Medulla oblongata (tissue), 1 donor: ENCODE results near the gene SKI.

Source experiments
- DNase-seq: peaks from one replicate; pipeline ENCODE4 v3.0.0-alpha.2; 2015; ENCODE audit errors: extremely low spot score

SKI gene

DNA sequence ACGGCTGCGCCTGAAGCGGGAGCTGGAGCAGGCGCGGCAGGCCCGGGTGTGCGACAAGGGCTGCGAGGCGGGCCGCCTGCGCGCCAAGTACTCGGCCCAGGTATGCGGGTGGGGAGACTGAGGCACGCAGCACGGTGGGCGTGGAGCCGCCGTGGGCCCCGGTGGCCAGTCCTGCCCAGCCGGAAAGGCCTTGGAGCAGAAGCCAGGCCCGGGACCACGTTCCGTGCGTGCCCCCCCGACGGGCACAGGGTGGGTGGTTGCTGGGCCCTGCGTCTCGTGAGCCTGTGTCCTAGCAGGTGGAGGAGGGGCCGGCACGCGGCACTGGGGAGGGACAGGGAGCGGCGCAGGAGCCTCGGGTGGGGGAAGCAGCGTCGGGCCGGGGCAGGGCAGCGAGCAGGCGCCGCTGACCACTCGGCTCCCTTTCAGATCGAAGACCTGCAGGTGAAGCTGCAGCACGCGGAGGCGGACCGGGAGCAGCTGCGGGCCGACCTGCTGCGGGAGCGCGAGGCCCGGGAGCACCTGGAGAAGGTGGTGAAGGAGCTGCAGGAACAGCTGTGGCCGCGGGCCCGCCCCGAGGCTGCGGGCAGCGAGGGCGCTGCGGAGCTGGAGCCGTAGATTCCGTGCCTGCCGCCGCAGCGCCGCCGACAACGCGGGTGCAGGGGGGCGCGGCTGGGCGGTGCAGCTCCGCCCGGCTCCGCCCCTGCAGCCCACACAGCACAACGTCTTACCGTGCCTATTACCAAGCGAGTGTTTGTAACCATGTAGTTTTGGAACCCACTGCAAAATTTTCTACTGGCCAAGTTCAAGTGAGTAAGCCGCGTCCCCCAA, 78.2 kb downstream of the SKI start:
- DNase-seq, result no peak

- no peak for DNase-seq
Measured at GRCh38 chr1:2307064-2307605, 79.0 kb downstream of the SKI start.

DNA sequence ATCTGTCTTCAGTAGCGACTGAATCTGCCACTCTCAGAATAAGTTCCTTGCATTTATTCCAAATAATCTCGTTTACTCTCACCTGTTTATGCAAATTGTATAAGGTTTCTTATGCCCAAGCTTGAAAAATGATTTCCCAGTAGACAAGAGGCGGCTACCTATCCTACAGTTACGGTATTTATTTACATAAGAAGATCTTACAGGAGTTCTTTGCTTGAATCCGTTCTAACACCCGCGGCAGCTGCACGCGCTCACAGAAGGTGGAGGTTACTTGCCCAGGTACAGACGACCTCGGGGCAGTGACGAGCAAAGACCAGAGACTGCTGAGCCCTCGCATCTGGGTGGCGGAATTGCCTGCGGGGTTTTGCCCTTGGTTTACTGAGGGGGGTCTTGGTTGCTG, 79.9 kb downstream of the SKI start:
- no peak for DNase-seq

- no peak for DNase-seq
Measured at GRCh38 chr1:2308844-2309243, 80.7 kb downstream of the SKI start.

GRCh38 chr1:2310332-2311183, 82.4 kb downstream of the SKI start:
- peak; percentile 48 for DNase-seq

- DNase-seq, result peak; percentile 48
Measured at GRCh38 chr1:2311184-2312032, 83.3 kb downstream of the SKI start.

GRCh38 chr1:2312160-2312514, 84.0 kb downstream of the SKI start:
- no peak for DNase-seq

GRCh38 chr1:2312515-2313301, 84.6 kb downstream of the SKI start:
- peak; percentile 54 for DNase-seq

DNA sequence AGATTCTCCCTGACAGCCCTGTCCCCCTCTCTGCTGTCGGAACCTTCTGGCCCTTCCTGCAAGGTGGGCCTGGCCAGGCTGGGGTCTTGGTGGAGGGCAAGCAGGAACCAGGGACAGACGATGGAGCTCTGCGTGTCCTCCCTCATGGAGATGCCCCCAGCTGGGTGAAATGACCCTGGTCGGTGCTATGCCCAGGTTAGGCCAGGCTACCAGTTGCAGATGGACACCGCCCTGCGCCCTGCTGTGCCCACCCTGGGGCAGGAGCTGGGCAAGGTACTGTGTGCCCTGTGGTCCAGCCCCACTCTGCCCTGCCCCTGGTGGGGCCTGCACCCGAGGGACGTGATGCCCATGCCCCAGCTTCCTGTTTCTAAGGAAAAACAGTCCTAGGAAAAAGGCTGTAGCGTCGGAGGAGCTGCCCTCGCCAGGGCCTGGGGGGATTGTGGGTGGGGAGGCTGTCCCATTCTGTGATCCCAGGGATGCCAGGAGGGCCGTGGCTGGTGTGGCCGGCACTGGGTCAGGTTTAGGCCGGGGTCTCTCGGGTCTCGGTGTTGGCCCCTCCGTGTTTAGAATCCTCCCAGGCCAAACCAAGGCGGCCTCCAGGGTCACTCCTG, 85.6 kb downstream of the SKI start:
- no peak for DNase-seq

DNA sequence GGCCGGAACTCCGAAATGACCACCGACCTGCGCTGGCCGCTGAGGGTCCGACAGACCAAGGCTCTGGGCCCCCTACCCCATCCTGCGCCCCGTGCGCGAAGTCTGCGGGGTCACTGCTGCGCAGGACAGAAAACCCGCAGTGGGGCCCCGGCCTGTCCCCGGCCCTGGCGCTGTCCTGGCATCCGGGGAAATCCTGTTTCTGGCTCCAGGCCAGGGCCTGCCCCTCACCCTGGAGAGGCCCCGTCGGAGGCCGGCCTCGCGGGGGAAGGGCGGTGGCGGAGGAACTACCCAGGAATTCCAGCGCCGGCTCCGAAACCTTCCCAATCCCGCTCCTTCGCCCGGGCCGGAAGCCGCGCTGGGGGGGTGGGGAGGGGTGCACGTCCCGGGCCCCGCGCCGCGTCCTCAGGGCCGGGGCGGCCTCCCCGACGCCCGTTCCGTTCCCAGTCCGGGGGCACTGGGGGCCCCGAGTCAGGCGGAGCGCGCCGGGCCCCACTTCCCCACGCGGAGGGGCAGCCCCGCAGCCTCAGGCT, 86.2 kb downstream of the SKI start:
- no peak for DNase-seq

DNA sequence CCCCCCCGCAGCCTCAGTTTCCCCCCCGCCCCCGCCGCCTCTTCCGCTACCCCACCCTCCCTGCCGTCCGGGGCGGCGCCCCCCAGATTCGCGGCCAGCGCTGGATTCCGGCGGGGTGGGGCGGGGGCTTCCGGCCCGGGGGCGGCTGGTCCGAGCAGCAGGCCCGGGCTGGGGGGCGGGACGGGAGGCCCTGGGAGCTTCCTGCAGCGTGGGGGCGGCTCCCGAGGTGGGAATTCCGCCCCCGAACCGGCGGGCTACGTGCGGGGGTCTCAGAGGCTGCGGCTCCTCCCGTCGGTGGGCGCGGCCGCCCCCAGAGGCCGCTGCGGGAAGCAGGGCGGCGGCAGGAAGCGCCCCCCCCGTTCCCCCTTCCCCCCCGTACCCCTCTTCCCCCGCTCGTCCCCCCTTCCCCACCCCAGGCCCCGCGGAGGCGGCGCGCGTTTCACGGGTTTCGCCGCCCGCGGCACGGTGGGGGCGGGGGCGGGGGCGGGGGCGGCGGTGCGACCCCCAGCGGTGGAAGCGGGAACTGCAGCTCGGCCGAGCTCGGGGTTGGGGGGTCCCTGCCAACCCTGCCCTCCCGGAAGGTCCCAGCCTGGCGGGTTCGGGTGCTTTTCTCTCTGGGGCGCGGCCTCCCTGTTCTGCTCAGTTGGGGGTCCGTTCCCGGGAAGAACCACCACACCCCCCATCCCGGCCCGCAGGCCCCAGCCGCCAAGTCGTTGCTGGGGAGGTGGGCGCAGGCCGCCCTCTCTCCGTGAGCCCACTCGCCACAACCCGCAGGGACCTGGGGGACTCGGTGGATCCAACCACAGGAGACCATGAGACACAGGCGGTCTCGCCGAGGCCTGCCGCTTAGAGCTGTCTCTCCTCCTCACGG, 86.9 kb downstream of the SKI start:
- no peak for DNase-seq

DNA sequence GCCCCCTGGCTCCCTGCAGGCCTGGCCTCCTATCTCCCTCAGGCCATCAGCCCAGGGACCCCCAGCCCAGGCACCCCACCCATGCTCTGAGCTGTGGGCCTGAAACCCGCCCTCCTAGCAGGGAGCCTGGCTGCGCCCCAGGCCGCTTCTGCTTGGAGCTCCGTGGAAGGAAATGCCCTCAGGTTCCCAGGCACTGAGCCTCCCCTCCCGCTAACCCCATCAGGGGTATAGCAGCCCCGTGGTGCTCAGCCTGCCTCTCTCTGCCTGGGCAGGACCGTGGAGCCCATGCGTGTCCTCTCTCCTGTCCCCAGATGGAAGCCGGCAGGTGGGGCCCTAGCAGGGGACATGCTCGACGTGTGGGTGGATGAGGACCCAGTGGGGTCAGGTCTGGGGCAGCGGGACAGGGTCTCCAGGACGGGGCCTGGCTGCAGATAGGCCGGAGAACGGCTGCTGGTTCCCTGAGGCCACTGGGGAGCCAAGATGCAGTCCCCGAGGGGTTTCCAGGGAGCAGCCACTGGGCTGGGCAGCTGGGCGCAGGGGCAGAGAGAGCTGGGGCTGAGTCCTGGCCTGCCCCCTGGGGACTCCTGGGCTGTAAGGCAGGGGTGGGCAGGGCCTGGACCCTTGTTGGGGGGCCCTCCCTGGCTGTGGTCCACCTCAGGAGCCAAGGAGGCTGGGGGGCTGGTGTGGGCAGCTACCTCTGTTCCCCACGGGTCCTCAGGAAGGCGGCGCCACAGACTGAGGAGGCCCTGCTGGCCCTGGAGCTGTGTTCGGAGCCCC, 87.7 kb downstream of the SKI start:
- DNase-seq, result no peak

- DNase-seq, result no peak
Measured at GRCh38 chr1:2316451-2316961, 88.4 kb downstream of the SKI start.

- DNase-seq, result no peak
Measured at GRCh38 chr1:2317230-2318065, 89.3 kb downstream of the SKI start.

- no peak for DNase-seq
Measured at GRCh38 chr1:2318314-2319278, 90.5 kb downstream of the SKI start.

GRCh38 chr1:2319291-2319690, 91.2 kb downstream of the SKI start:
- no peak for DNase-seq
